DND-41 (cell line): ENCODE data around the gene AGMO.

Experiments
- ATAC-seq: fragments of 200-7000 bp; cut with Tn5 transposase; 3 replicates; pipeline ENCODE4 v1.9.1; 2021; ENCODE audit warnings: low read depth; ENCODE audit not compliant: insufficient read depth
- DNase-seq: peaks from one replicate; pipeline ENCODE4 v3.0.0-alpha.2; 2020
- H2AFZ ChIP-seq: 2 replicates; pipeline ENCODE4 v1.6.0; 2012; ENCODE audit warnings: low read depth, low read length
- H3K27ac ChIP-seq: 2 replicates; pipeline ENCODE4 v1.5.1; 2012; ENCODE audit warnings: low read length, inconsistent platforms
- H3K27me3 ChIP-seq: fragments of 200-600 bp; sonication (generic); 2 replicates; pipeline ENCODE4 v1.6.0; 2012; ENCODE audit warnings: low read length, mild to moderate bottlenecking, inconsistent platforms; ENCODE audit not compliant: insufficient read depth, poor library complexity
- H3K36me3 ChIP-seq: 2 replicates; pipeline ENCODE4 v1.5.1; 2012; ENCODE audit warnings: low read length, inconsistent platforms; ENCODE audit not compliant: insufficient read depth
- H3K4me1 ChIP-seq: 2 replicates; pipeline ENCODE4 v1.5.1; 2012; ENCODE audit warnings: mild to moderate bottlenecking, low read length; ENCODE audit not compliant: insufficient read depth
- H3K4me2 ChIP-seq: 2 replicates; pipeline ENCODE4 v1.6.0; 2012; ENCODE audit warnings: mild to moderate bottlenecking, moderate library complexity, low read length, inconsistent platforms; ENCODE audit not compliant: insufficient read depth
- H3K4me3 ChIP-seq, 2 experiments: fragments of 200-600 bp in 1 of 2; shearing (Covaris generic) in 1 of 2; 2 replicates each; pipeline ENCODE4 v1.5.1; 2012 to 2016; ENCODE audit warnings: inconsistent platforms in 2 of 2, low read length in 2 of 2, mild to moderate bottlenecking in 2 of 2, low read depth in 1 of 2, moderate library complexity in 1 of 2
- H3K79me2 ChIP-seq: 2 replicates; pipeline ENCODE4 v1.6.0; 2012; ENCODE audit warnings: low read length, inconsistent platforms; ENCODE audit not compliant: insufficient read depth
- H3K9ac ChIP-seq: 2 replicates; pipeline ENCODE4 v1.6.0; 2012; ENCODE audit warnings: low read depth, mild to moderate bottlenecking, inconsistent platforms, low read length, moderate library complexity
- H3K9me3 ChIP-seq: 2 replicates; pipeline ENCODE4 v1.5.1; 2012; ENCODE audit warnings: low read length, moderate library complexity, mild to moderate bottlenecking, inconsistent platforms; ENCODE audit not compliant: insufficient read depth, severe bottlenecking
- H4K20me1 ChIP-seq: 2 replicates; pipeline ENCODE4 v1.6.0; 2012; ENCODE audit warnings: low read length; ENCODE audit not compliant: insufficient read depth
- CTCF ChIP-seq: IDR thresholded peaks from 2 replicates; pipeline ENCODE4 v1.5.1; 2012; ENCODE audit warnings: borderline replicate concordance, low read length, moderate library complexity, mild to moderate bottlenecking; ENCODE audit not compliant: poor library complexity, severe bottlenecking; ENCODE audit errors: extremely low read depth
- EZH2 ChIP-seq: IDR thresholded peaks from 3 replicates; pipeline ENCODE4 v1.6.1; 2012; ENCODE audit warnings: borderline replicate concordance, low read depth, mild to moderate bottlenecking, moderate library complexity, low read length, inconsistent platforms; ENCODE audit not compliant: severe bottlenecking

AGMO gene

GRCh38 chr7:15489383-15489782, 72.4 kb downstream of the AGMO start:
- no peak overlapping the region for H3K4me3 ChIP-seq
- H3K79me2 ChIP-seq = no peaks in the 10 kb centered on the region
- DNase-seq = no peak
- H3K36me3 ChIP-seq = no peaks in the 10 kb centered on the region
- H3K4me1 ChIP-seq = no peaks in the 10 kb centered on the region
- no peak for TF ChIP-seq EZH2
- no peaks in the 10 kb centered on the region for H3K9me3 ChIP-seq
- no peak overlapping the region for H3K27ac ChIP-seq
- no peak overlapping the region for H2AFZ ChIP-seq
- H3K4me2 ChIP-seq = no peak overlapping the region
- no peak for ATAC-seq
- no peaks in the 10 kb centered on the region for H4K20me1 ChIP-seq
- H3K9ac ChIP-seq = no peak overlapping the region
- H3K27me3 ChIP-seq = no peaks in the 10 kb centered on the region

DNA sequence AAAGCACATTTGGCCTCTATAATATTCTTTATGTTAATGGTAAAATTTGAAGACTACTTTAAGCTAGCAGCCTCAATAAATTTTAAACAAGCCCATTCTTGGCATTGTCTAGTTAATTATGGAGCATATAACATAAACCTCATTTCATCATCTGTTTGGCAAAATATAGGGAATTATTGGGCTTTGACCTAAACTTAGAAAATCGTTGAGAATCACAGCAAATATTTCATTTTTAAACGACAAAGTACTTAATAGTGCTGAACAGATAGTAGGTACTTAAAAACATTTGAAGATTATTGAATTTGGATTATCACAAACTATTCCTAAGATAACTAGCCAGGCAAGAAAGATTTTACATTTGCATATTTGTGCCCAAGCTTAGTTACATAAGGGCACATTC, 73.4 kb downstream of the AGMO start:
- Histone ChIP-seq H3K36me3 (no peaks in the 10 kb centered on the region), H3K27ac (no peak overlapping the region), H3K9ac (no peak overlapping the region), H3K4me2 (no peak overlapping the region), H3K9me3 (no peaks in the 10 kb centered on the region), H2AFZ (no peak overlapping the region), H3K4me1 (no peaks in the 10 kb centered on the region), H3K4me3 (no peak overlapping the region), H4K20me1 (no peaks in the 10 kb centered on the region), H3K27me3 (no peaks in the 10 kb centered on the region), H3K79me2 (no peaks in the 10 kb centered on the region)
- TF ChIP-seq EZH2 (no peak), CTCF (no peak)
- ATAC-seq (no peak), DNase-seq (no peak)

DNA sequence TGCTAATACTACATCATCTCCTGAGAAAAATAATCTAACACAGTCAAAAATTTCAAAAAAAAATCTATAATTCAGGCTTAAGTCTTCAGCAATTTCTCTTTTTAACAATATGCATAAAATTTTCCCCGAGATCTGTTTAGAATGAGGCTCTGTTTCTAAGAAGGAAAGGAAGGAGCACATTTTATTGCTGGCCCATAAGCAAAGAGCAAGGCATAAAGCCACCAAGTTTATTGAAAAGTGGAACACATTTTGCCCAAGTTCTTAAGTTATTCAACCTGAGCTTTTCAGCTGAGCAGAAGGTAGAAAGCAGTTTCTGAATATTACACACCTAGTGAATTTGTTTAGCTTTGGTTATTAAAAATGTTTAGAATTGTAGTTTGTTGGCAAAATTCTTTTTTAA, 73.9 kb downstream of the AGMO start:
- H3K9me3 ChIP-seq = no peaks in the 10 kb centered on the region
- no peaks in the 10 kb centered on the region for H3K36me3 ChIP-seq
- H3K4me1 ChIP-seq = no peaks in the 10 kb centered on the region
- no peak overlapping the region for H3K27ac ChIP-seq
- H3K27me3 ChIP-seq = no peaks in the 10 kb centered on the region
- no peaks in the 10 kb centered on the region for H4K20me1 ChIP-seq
- no peaks in the 10 kb centered on the region for H3K79me2 ChIP-seq
- H2AFZ ChIP-seq = no peak overlapping the region
- H3K9ac ChIP-seq = no peak overlapping the region
- H3K4me3 ChIP-seq = no peak overlapping the region
- H3K4me2 ChIP-seq = no peak overlapping the region
- DNase-seq (no peak), ATAC-seq (no peak)
- TF ChIP-seq EZH2 = no peak
- no peak for TF ChIP-seq CTCF

DNA sequence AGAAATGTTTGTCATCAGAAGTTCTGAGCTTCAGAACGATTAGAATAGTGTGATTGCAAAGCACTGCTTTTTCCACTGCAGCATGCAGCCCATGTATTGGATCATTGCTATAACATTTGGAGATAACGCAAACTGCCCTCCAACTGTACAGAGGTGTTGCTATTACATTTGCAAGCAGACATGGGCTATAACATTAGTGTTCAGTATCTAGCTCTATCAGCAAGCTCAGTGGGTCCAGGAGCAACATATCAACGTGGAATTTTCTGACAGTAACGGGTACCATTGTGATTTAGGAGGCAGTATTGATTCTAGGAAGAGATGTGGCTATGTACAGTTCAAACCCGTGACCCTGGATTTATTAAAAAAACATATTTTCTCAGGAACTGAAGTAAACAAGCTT, 75.8 kb downstream of the AGMO start:
- no peak overlapping the region for H3K4me2 ChIP-seq
- no peaks in the 10 kb centered on the region for H4K20me1 ChIP-seq
- H3K36me3 ChIP-seq = no peaks in the 10 kb centered on the region
- H3K9ac ChIP-seq = no peak overlapping the region
- H3K9me3 ChIP-seq = no peaks in the 10 kb centered on the region
- no peak for ATAC-seq
- no peak overlapping the region for H2AFZ ChIP-seq
- TF ChIP-seq EZH2 (no peak), CTCF (no peak)
- H3K4me1 ChIP-seq = no peaks in the 10 kb centered on the region
- DNase-seq = no peak
- H3K4me3 ChIP-seq = no peak overlapping the region
- no peak overlapping the region for H3K27ac ChIP-seq
- H3K79me2 ChIP-seq = no peaks in the 10 kb centered on the region
- H3K27me3 ChIP-seq = no peaks in the 10 kb centered on the region
